Liver (tissue), 9 donors: ENCODE data around the gene NISCH. TPM values are rescaled to one million over a fixed set of nuclear protein-coding genes. Genes with fewer than 3 reads are reported as not detected.

Experiments
- DNase-seq: peaks from one replicate; pipeline ENCODE4 v3.0.0-alpha.2; 2017; ENCODE audit warnings: low spot score
- H3K27ac ChIP-seq, 2 donors: one replicate each; pipeline ENCODE4 v1.7.0; 2013; ENCODE audit warnings: inconsistent platforms in 2 of 2, low read length in 2 of 2, control low read depth in 1 of 2, low read depth in 1 of 2, mild to moderate bottlenecking in 1 of 2
- H3K27me3 ChIP-seq, 4 donors: one replicate each; pipeline versions ENCODE4 v1.6.1 to v1.7.0; 2013; ENCODE audit warnings: low read length in 3 of 4, inconsistent platforms in 1 of 4, mild to moderate bottlenecking in 1 of 4, moderate library complexity in 1 of 4; ENCODE audit not compliant: control insufficient read depth in 4 of 4, insufficient read depth in 4 of 4
- H3K36me3 ChIP-seq, 4 donors: one replicate each; pipeline versions ENCODE4 v1.6.1 to v1.7.0; 2013; ENCODE audit warnings: low read length in 3 of 4, mild to moderate bottlenecking in 3 of 4, low read depth in 1 of 4, moderate library complexity in 1 of 4; ENCODE audit not compliant: control insufficient read depth in 4 of 4, insufficient read depth in 3 of 4
- H3K4me1 ChIP-seq, 4 donors: one replicate each; pipeline versions ENCODE4 v1.6.1 to v1.7.0; 2013; ENCODE audit warnings: low read length in 3 of 4, mild to moderate bottlenecking in 3 of 4, moderate library complexity in 1 of 4; ENCODE audit not compliant: control insufficient read depth in 4 of 4, insufficient read depth in 4 of 4
- H3K4me3 ChIP-seq, 3 donors: one replicate each; pipeline versions ENCODE4 v1.6.1 to v1.7.0; 2013; ENCODE audit warnings: low read length in 3 of 3, control low read depth in 1 of 3, low read depth in 1 of 3, mild to moderate bottlenecking in 1 of 3
- H3K9ac ChIP-seq, 2 donors: one replicate each; pipeline ENCODE4 v1.7.0; 2013; ENCODE audit warnings: low read length in 2 of 2, mild to moderate bottlenecking in 2 of 2, moderate library complexity in 2 of 2, control low read depth in 1 of 2, low read depth in 1 of 2
- H3K9me3 ChIP-seq, 4 donors: one replicate each; pipeline versions ENCODE4 v1.6.1 to v1.7.0; 2013; ENCODE audit warnings: low read length in 3 of 4; ENCODE audit not compliant: control insufficient read depth in 4 of 4
- EGR1 ChIP-seq, 2 donors: IDR thresholded peaks; 2 replicates each; pipeline ENCODE4 v1.6.1; 2016 to 2018; ENCODE audit warnings: antibody characterized with exemption in 2 of 2, low read depth in 2 of 2
- FOXA1 ChIP-seq: IDR thresholded peaks from 2 replicates; pipeline ENCODE4 v1.6.1; 2016; ENCODE audit warnings: antibody characterized with exemption
- FOXA2 ChIP-seq: IDR thresholded peaks from 2 replicates; pipeline ENCODE4 v1.6.1; 2016; ENCODE audit warnings: antibody characterized with exemption
- HNF4A ChIP-seq, 2 donors: conservative IDR thresholded peaks; 2 replicates each; pipeline ENCODE4 v1.6.1; 2016; ENCODE audit warnings: antibody characterized with exemption in 2 of 2, mild to moderate bottlenecking in 2 of 2
- HNF4G ChIP-seq: IDR thresholded peaks from 2 replicates; pipeline ENCODE4 v1.6.1; 2016; ENCODE audit warnings: antibody characterized with exemption
- JUND ChIP-seq, 2 donors: IDR thresholded peaks; 2 replicates each; pipeline ENCODE4 v1.6.1; 2016; ENCODE audit warnings: antibody characterized with exemption in 2 of 2
- NR2F2 ChIP-seq: IDR thresholded peaks from 2 replicates; pipeline ENCODE4 v1.6.1; 2016; ENCODE audit warnings: antibody characterized with exemption
- RXRA ChIP-seq, 2 donors: IDR thresholded peaks; 2 replicates each; pipeline ENCODE4 v1.6.1; 2017 to 2018; ENCODE audit warnings: antibody characterized with exemption in 2 of 2, mild to moderate bottlenecking in 1 of 2
- SP1 ChIP-seq: IDR thresholded peaks from 2 replicates; pipeline ENCODE4 v1.6.1; 2018; ENCODE audit warnings: antibody characterized with exemption, mild to moderate bottlenecking
- TAF1 ChIP-seq: conservative IDR thresholded peaks from 2 replicates; pipeline ENCODE4 v1.6.1; 2016; ENCODE audit warnings: antibody characterized with exemption, mild to moderate bottlenecking
- YY1 ChIP-seq: IDR thresholded peaks from 2 replicates; pipeline ENCODE4 v1.6.1; 2016; ENCODE audit warnings: antibody characterized with exemption, mild to moderate bottlenecking
- WGBS: extraction: QIAGEN DNeasy Blood & Tissue Kit; methylation state at CpG from one replicate; pipeline ENCODE4 v1.1.7; 2013; 5-methylcytosine and 5-hydroxymethylcytosine counted together
- polyA plus RNA-seq, 2 donors: library from polyadenylated mRNA; stranded (reverse) in 1 of 2; unstranded in 1 of 2; fragments of 200-250 nt in 1 of 2; fragments of >200 nt in 1 of 2; fragmentation: Nextera tagmentation in 1 of 2; extraction: Ambion mirVana in 1 of 2; gene quantifications; one replicate each; pipeline versions ENCODE4 v1.2.1 to v1.2.3, GENCODE V29; 2013 to 2015
- total RNA-seq, 2 donors: library from RNA; depleted of rRNA; stranded (reverse); fragments of >200 nt; gene quantifications; one replicate each; pipeline ENCODE4 v1.2.3, GENCODE V29; 2014
- TF ChIP-seq, protein P1 (sequence below): IDR thresholded peaks from 2 replicates; pipeline ENCODE4 v1.6.1; 2016; ENCODE audit warnings: antibody characterized with exemption
- TF ChIP-seq, protein P2 (sequence below): IDR thresholded peaks from 2 replicates; pipeline ENCODE4 v1.6.1; 2016; ENCODE audit warnings: antibody characterized with exemption
- TF ChIP-seq, protein P3 (sequence below): fragments of 150-350 bp; IDR thresholded peaks from 2 replicates; pipeline ENCODE4 v1.5.1; 2017; ENCODE audit warnings: improper control_type of control experiment, low read depth, low read length; ENCODE audit not compliant: missing input control
- TF ChIP-seq, protein P4 (sequence below): IDR thresholded peaks from 2 replicates; pipeline ENCODE4 v1.6.1; 2016; ENCODE audit warnings: antibody characterized with exemption, mild to moderate bottlenecking
- TF ChIP-seq, protein P5 (sequence below): IDR thresholded peaks from 2 replicates; pipeline ENCODE4 v1.6.1; 2016; ENCODE audit warnings: antibody characterized with exemption
- donor health status: healthy.
- donor health status: healthy.
- donor health status: healthy.
- donor health status: healthy.
- donor health status: healthy.

The NISCH gene
- total and polyA plus RNA-seq, 4 donors: 10.8 to 39.8 (median 17.6) TPM

DNA sequence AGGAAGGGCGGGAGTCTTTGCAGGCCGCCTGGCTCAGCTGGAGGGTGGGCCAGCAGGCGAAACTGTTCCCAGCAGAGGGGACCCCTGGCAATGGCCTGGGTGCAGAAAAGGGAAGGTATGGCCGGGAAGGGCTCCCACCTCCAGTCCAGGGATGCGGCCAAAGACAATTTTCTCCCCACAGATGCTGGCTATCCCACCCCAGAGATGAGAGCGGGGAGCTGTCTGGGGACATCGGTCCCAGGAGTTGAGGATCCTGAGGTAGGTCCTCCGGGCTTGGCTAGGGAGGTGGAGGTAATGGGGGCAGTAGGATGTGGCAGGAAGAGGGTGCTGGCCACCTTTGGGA, 12.2 kb upstream of the NISCH start:
- Histone ChIP-seq H3K27ac (no peak overlapping the region), H3K4me3 (no peak overlapping the region), H3K9ac (no peak overlapping the region), H3K27me3 (no peaks in the 10 kb centered on the region), H3K9me3 (no peaks in the 10 kb centered on the region), H3K4me1 (peaks cover 0 to 4% (median 2%) of the 10 kb centered on the region in 4 donors), H3K36me3 (no peaks in the 10 kb centered on the region)
- no peak for DNase-seq
- WGBS: 94% methylated on average over 8 of the region's 8 CpGs
- TF ChIP-seq, protein P1, sequence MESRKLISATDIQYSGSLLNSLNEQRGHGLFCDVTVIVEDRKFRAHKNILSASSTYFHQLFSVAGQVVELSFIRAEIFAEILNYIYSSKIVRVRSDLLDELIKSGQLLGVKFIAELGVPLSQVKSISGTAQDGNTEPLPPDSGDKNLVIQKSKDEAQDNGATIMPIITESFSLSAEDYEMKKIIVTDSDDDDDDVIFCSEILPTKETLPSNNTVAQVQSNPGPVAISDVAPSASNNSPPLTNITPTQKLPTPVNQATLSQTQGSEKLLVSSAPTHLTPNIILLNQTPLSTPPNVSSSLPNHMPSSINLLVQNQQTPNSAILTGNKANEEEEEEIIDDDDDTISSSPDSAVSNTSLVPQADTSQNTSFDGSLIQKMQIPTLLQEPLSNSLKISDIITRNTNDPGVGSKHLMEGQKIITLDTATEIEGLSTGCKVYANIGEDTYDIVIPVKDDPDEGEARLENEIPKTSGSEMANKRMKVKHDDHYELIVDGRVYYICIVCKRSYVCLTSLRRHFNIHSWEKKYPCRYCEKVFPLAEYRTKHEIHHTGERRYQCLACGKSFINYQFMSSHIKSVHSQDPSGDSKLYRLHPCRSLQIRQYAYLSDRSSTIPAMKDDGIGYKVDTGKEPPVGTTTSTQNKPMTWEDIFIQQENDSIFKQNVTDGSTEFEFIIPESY: no peak
- TF ChIP-seq, protein P2, sequence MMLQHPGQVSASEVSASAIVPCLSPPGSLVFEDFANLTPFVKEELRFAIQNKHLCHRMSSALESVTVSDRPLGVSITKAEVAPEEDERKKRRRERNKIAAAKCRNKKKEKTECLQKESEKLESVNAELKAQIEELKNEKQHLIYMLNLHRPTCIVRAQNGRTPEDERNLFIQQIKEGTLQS: no peak
- TF ChIP-seq FOXA2 (no peak), RXRA (IDR thresholded peaks at IDR 0.05) (no peak), NR2F2 (no peak), JUND (IDR thresholded peaks at IDR 0.05) (no peak), TAF1 (no peak), FOXA1 (no peak), HNF4G (no peak), YY1 (no peak), EGR1 (IDR thresholded peaks at IDR 0.05; ENCODE audit: low read depth in 2 of 2) (no peak), SP1 (no peak), HNF4A (conservative IDR thresholded peaks at IDR 0.05) (no peak)
- TF ChIP-seq, protein P3, sequence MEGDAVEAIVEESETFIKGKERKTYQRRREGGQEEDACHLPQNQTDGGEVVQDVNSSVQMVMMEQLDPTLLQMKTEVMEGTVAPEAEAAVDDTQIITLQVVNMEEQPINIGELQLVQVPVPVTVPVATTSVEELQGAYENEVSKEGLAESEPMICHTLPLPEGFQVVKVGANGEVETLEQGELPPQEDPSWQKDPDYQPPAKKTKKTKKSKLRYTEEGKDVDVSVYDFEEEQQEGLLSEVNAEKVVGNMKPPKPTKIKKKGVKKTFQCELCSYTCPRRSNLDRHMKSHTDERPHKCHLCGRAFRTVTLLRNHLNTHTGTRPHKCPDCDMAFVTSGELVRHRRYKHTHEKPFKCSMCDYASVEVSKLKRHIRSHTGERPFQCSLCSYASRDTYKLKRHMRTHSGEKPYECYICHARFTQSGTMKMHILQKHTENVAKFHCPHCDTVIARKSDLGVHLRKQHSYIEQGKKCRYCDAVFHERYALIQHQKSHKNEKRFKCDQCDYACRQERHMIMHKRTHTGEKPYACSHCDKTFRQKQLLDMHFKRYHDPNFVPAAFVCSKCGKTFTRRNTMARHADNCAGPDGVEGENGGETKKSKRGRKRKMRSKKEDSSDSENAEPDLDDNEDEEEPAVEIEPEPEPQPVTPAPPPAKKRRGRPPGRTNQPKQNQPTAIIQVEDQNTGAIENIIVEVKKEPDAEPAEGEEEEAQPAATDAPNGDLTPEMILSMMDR: no peak
- TF ChIP-seq, protein P4, sequence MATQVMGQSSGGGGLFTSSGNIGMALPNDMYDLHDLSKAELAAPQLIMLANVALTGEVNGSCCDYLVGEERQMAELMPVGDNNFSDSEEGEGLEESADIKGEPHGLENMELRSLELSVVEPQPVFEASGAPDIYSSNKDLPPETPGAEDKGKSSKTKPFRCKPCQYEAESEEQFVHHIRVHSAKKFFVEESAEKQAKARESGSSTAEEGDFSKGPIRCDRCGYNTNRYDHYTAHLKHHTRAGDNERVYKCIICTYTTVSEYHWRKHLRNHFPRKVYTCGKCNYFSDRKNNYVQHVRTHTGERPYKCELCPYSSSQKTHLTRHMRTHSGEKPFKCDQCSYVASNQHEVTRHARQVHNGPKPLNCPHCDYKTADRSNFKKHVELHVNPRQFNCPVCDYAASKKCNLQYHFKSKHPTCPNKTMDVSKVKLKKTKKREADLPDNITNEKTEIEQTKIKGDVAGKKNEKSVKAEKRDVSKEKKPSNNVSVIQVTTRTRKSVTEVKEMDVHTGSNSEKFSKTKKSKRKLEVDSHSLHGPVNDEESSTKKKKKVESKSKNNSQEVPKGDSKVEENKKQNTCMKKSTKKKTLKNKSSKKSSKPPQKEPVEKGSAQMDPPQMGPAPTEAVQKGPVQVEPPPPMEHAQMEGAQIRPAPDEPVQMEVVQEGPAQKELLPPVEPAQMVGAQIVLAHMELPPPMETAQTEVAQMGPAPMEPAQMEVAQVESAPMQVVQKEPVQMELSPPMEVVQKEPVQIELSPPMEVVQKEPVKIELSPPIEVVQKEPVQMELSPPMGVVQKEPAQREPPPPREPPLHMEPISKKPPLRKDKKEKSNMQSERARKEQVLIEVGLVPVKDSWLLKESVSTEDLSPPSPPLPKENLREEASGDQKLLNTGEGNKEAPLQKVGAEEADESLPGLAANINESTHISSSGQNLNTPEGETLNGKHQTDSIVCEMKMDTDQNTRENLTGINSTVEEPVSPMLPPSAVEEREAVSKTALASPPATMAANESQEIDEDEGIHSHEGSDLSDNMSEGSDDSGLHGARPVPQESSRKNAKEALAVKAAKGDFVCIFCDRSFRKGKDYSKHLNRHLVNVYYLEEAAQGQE: no peak

DNA sequence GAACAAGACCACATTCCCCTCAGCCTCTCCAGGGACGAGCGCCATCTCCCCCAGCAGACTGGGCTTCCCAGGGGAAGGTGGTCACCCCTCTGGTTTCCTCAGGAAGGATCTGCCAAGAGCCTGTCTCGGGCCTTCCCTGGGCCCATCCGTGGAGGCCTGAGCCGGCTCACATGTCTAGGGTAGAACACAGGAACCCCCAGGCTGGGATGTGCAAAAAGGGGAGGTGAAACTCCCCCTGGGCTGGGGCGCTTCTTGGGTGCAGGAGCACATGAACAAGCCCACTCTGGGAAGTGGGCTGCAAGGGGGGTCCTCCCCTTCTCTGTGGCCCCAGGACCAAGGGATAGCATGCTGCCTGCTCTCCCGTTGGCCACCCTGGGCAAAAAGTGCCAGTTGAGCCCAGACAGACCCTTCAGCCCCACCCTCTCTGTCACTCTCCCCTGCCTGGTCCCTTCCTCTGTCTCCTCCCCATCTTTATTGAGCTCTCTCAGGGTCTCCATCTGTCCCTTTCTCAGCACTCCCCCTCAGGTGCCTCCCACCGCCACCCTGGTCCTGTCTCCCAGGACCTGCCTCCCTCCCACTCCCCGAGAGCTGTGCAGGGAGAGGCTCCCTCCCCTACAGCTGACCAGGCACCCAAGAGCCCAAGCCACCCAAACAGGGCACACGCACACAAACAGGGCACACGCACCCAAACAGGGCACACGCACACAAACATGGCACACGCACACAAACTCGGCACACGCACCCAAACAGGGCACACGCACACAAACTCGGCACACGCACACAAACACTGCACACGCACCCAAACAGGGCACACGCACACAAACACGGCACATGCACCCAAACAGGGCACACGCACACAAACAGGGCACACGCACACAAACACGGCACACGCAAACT, 11.4 kb upstream of the NISCH start:
- Histone ChIP-seq H3K27me3 (no peaks in the 10 kb centered on the region), H3K4me1 (peaks cover 0 to 4% (median 2%) of the 10 kb centered on the region in 4 donors), H3K9ac (no peak overlapping the region), H3K27ac (no peak overlapping the region), H3K9me3 (no peaks in the 10 kb centered on the region), H3K36me3 (no peaks in the 10 kb centered on the region), H3K4me3 (no peak overlapping the region)
- no peak for DNase-seq
- TF ChIP-seq HNF4A (conservative IDR thresholded peaks at IDR 0.05) (no peak), YY1 (no peak), FOXA1 (no peak), RXRA (IDR thresholded peaks at IDR 0.05) (no peak), HNF4G (no peak), EGR1 (IDR thresholded peaks at IDR 0.05; ENCODE audit: low read depth in 2 of 2) (no peak)
- TF ChIP-seq, protein P5, sequence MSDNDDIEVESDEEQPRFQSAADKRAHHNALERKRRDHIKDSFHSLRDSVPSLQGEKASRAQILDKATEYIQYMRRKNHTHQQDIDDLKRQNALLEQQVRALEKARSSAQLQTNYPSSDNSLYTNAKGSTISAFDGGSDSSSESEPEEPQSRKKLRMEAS: no peak
- TF ChIP-seq, protein P4: no peak
- 91% methylated on average over 25 of the region's 25 CpGs for WGBS
